GM12878 (cell line): ENCODE results near the gene RNF44. TPM values are rescaled to one million over a fixed set of nuclear protein-coding genes. Genes with fewer than 3 reads are reported as not detected.
A peak's percentile ranks its signal among the peaks of the same experiment; 100 is the strongest.

Experiments
- ATAC-seq: fragments of 200-7000 bp; cut with Tn5 transposase; 3 replicates; pipeline ENCODE4 v1.9.1; 2020; ENCODE audit warnings: mild to moderate bottlenecking, moderate library complexity
- BruUV-seq: library from RNA; stranded (reverse); fragments of 400-500 nt; replicated peaks from 2 replicates; lab custom pipeline; 2021; lab: Mats Ljungman, UMichigan
- CTCF ChIA-PET: fragments of 300-600 bp; sonication (Branson Sonifier 250); formaldehyde crosslinking; extraction: SDS; loops from one replicate; lab custom pipeline; 2021; ENCODE audit warnings: inconsistent platforms; lab: Yijun Ruan, JAX
- POLR2A ChIA-PET: fragments of 350-600 bp; formaldehyde crosslinking; extraction: SDS; loops from one replicate; lab custom pipeline; 2021; ENCODE audit warnings: inconsistent platforms; lab: Charles Lee
- RAD21 ChIA-PET: fragments of 300-600 bp; sonication (Branson Sonifier 250); formaldehyde crosslinking; loops from one replicate; lab custom pipeline; 2023; ENCODE audit warnings: antibody characterized with exemption; ENCODE audit not compliant: unreplicated experiment; lab: Charles Lee
- SMC1A ChIA-PET: fragments of 300-600 bp; sonication (Branson Sonifier 250); formaldehyde crosslinking; loops from one replicate; lab custom pipeline; 2023; ENCODE audit not compliant: unreplicated experiment, uncharacterized antibody; lab: Charles Lee
- DNase-seq: peaks from one replicate; pipeline ENCODE4 v3.0.0-alpha.2; 2011; ENCODE audit warnings: low read depth, low spot score
- FAIRE-seq: peaks from 3 replicates; lab custom pipeline; 2011; peaks lifted over from hg19 to GRCh38; lab: Jason Lieb, UNC
- H2AFZ ChIP-seq: 2 replicates; pipeline ENCODE4 v1.6.0; 2011; ENCODE audit warnings: low read depth, low read length, control low read depth; ENCODE audit not compliant: control insufficient read depth
- H3K27ac ChIP-seq: 2 replicates; pipeline ENCODE4 v1.5.1; 2011; ENCODE audit warnings: control low read depth; ENCODE audit not compliant: control insufficient read depth, insufficient read depth
- H3K27me3 ChIP-seq, 2 experiments: replicated peaks in 1 of 2; 2 replicates each; pipeline versions ENCODE4 v1.6.0 to v1.6.1; 2011; ENCODE audit warnings: low read length in 1 of 2; ENCODE audit not compliant: control insufficient read depth in 2 of 2, insufficient read depth in 2 of 2
- H3K36me3 ChIP-seq, 2 experiments: 2 replicates each; pipeline ENCODE4 v1.5.1; 2011; ENCODE audit warnings: low read length in 1 of 2; ENCODE audit not compliant: control insufficient read depth in 2 of 2, insufficient read depth in 2 of 2
- H3K4me1 ChIP-seq: 2 replicates; pipeline ENCODE4 v1.6.1; 2011; ENCODE audit warnings: mild to moderate bottlenecking, low read length, moderate library complexity, mixed read lengths; ENCODE audit not compliant: control insufficient read depth, insufficient read depth
- H3K4me2 ChIP-seq: 2 replicates; pipeline ENCODE4 v1.6.0; 2011; ENCODE audit warnings: control low read depth; ENCODE audit not compliant: control insufficient read depth, insufficient read depth
- H3K4me3 ChIP-seq: fragments of 200-600 bp; sonication (generic); 2 replicates; pipeline ENCODE4 v1.5.1; 2016
- H3K79me2 ChIP-seq: 2 replicates; pipeline ENCODE4 v1.6.0; 2011; ENCODE audit warnings: low read length; ENCODE audit not compliant: control insufficient read depth, insufficient read depth
- H3K9ac ChIP-seq: 2 replicates; pipeline ENCODE4 v1.8.0; 2011; ENCODE audit warnings: low read length, control low read depth, mixed read lengths; ENCODE audit not compliant: control insufficient read depth, insufficient read depth
- H3K9me3 ChIP-seq: replicated peaks from 3 replicates; pipeline ENCODE4 v1.5.1; 2011; ENCODE audit warnings: mild to moderate bottlenecking, low read length; ENCODE audit not compliant: control insufficient read depth, insufficient read depth
- H4K20me1 ChIP-seq: 2 replicates; pipeline ENCODE4 v1.6.0; 2011; ENCODE audit not compliant: control insufficient read depth, insufficient read depth
- BHLHE40 ChIP-seq, 2 experiments: fragments of 450-650 bp in 1 of 2; IDR thresholded peaks; 2 replicates each; pipeline ENCODE4 v1.6.1; 2011 to 2017; ENCODE audit warnings: low read depth in 2 of 2, borderline replicate concordance in 1 of 2, improper control_type of control experiment in 1 of 2, low read length in 1 of 2, mild to moderate bottlenecking in 1 of 2
- CBFB ChIP-seq: IDR thresholded peaks from 2 replicates; pipeline ENCODE4 v1.6.1; 2016; ENCODE audit warnings: antibody characterized with exemption, low read depth
- POLR2A ChIP-seq: IDR thresholded peaks from 2 replicates; pipeline ENCODE4 v1.6.1; 2011; ENCODE audit warnings: low read depth, mild to moderate bottlenecking, low read length
- SRF ChIP-seq, 2 experiments: IDR thresholded peaks; 2 replicates each; pipeline ENCODE4 v1.6.1; 2011; ENCODE audit warnings: low read depth in 2 of 2, low read length in 2 of 2, mild to moderate bottlenecking in 1 of 2, moderate library complexity in 1 of 2
- ZNF622 ChIP-seq: fragments of 450-650 bp; IDR thresholded peaks from 2 replicates; pipeline ENCODE4 v1.6.1; 2017; ENCODE audit warnings: mild to moderate bottlenecking, inconsistent platforms
- WGBS: methylation state at CpG from one replicate; pipeline ENCODE4 v1.1.6; 2016; ENCODE audit warnings: low lambda C conversion rate; ENCODE audit not compliant: insufficient replicate concordance, insufficient coverage; ENCODE audit errors: missing lambda C conversion rate; 5-methylcytosine and 5-hydroxymethylcytosine counted together
- in situ Hi-C: fragments of 300-500 bp; cut with MboI; formaldehyde crosslinking; loops from 9 replicates; pipeline ENCODE4 v1.14.3; 2018; ENCODE audit warnings: mixed read lengths
- intact Hi-C: fragments of 100-400 bp; cut with micrococcal nuclease; formaldehyde crosslinking; loops from one replicate; pipeline ENCODE4 v1.14.2; 2022; ENCODE audit not compliant: unreplicated experiment
- polyA plus RNA-seq, 11 experiments: library from polyadenylated mRNA; depleted of rRNA in 4 of 11; unstranded in 6 of 11; stranded (reverse) in 5 of 11; fragments of >200 nt; fragmentation: Nextera tagmentation in 4 of 11; fragmentation: Illumina TruSeq in 1 of 11; extraction: Ambion mirVana in 4 of 11; extraction: Trizol in 1 of 11; gene quantifications; 1 replicate in 1 of 11; 2 replicates in 10 of 11; pipeline versions ENCODE4 v1.2.1 to v1.2.3, GENCODE V29; 2011 to 2016; ENCODE audit warnings: inconsistent platforms in 2 of 11, missing spikeins in 2 of 11, low read depth in 1 of 11
- total RNA-seq, 4 experiments: library from RNA; depleted of rRNA in 3 of 4; stranded (reverse); fragments of >200 nt in 3 of 4; fragmentation: Illumina TruSeq in 1 of 4; extraction: Trizol in 1 of 4; gene quantifications; 2 replicates each; pipeline versions ENCODE4 v1.2.1 to v1.2.3, GENCODE V29; 2013 to 2021

The RNF44 gene
- total and polyA plus RNA-seq, 10 of the 15 experiments (the other 5 are each of a cell fraction or from before 2014, with no cell fraction given), result 1.7 to 51.9 (median 7.9) TPM

DNA sequence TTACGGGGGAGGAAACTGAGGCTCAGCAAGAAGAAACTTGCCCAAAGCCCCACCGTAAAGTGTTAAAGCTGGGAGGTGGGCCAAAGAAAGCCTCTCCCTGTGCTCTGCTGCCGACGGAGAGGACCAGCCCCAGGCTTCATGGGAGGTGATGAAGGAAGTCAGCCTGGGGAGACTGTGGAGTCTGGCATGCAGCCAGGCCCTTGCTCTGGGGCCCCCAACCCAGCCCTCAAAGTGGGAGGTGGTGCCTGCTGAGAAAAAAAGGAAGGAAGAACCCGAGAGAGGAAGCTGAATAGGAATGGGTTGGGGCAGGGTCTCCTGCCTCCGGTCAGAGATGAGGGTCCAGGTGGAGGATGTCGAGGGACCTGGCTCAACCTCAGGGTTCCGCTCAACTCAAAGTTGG lies 3.8 kb downstream of the RNF44 start:
- ChIA-PET CTCF (interaction anchor here (0.6 to 3.2 kb wide), 9 partner anchors 10 to 832 kb away, joined by 3 to 19 read pairs (median 3); partner anchors contain the start of genes CLTB, FAF2 and TSPAN17), SMC1A (interaction anchor here (1.0 to 1.7 kb wide), 2 partner anchors 9 to 10 kb away, joined by 4 to 7 read pairs; no protein-coding TSS in a partner anchor), RAD21 (interaction anchor here (0.8 to 2.6 kb wide), 2 partner anchors 10 to 86 kb away, joined by 3 to 6 read pairs; partner anchors contain the start of gene FAF2)
- no TSS peak for BruUV-seq
- FAIRE-seq, result no peak
- Histone ChIP-seq H3K9ac (peak overlapping the region; percentile 99), H3K27me3 (no peaks in the 10 kb centered on the region), H2AFZ (no peak overlapping the region), H3K4me1 (peaks cover 50% of the 10 kb centered on the region), H3K79me2 (peaks cover 54% of the 10 kb centered on the region), H3K27ac (peak overlapping the region; percentile 95)
- intact Hi-C loops, result loop anchor here (10.0 kb wide), 2 partner anchors 149 to 1581 kb away; partner anchors contain the start of genes HIGD2A, N4BP3 and NOP16
- no peak for ATAC-seq
- no peak for DNase-seq
- in situ Hi-C loops, result no loop called here
- WGBS, result 42% methylated on average over 8 of the region's 8 CpGs
- TF ChIP-seq ZNF622 (no peak), CBFB (no peak), SRF (IDR thresholded peaks at IDR 0.05; ENCODE audit: low read depth in 2 of 2, low read length in 2 of 2) (no peak)
- TF ChIP-seq, all 136 proteins: peak for 0
- Histone ChIP-seq H4K20me1 (no peaks in the 10 kb centered on the region; the same call in 1 of the 2 replicates), H3K36me3 (peaks cover 12 to 32% of the 10 kb centered on the region in 2 experiments), H3K4me2 (peak overlapping the region; percentile 76), H3K4me3 (peak overlapping the region; percentile 99), H3K9me3 (no peaks in the 10 kb centered on the region)
- POLR2A ChIA-PET, result interaction anchor here (0.8 to 3.3 kb wide), 2 partner anchors 9 to 117 kb away, joined by 3 to 9 read pairs; partner anchors contain the start of gene CLTB

DNA sequence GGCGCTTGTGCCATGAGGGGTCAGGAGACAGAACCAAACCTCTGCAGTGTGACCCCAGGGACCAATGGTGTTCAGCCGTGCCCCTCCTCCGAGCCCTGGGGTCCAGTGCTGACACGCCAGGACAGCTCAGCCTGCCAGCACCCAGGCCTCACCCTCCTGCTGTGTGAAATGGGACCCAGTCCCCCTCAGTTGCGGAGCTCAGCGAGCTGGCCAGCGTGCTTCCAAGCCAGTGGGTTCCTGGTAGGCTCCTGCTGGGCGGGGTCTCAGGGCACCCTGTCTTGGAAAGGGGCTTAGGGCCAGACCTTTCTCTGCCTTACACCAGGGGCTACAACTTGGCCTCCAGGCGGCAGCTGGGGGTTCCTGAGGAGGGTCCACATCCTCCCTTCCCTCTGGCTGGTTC lies 4.4 kb downstream of the RNF44 start:
- H4K20me1 ChIP-seq, result no peaks in the 10 kb centered on the region; the same call in 1 of the 2 replicates
- POLR2A ChIA-PET, result interaction anchor here (0.6 kb wide), 1 partner anchor 127 kb away, joined by 4 read pairs; no protein-coding TSS in a partner anchor
- TF ChIP-seq BHLHE40 (IDR thresholded peaks at IDR 0.05; ENCODE audit: borderline replicate concordance in 1 of 2, low read depth in 2 of 2, low read length in 1 of 2), result no peak
- TF ChIP-seq POLR2A, result 0 out of 2 replicates have a peak, but pooled peaks have one; percentile 16
- BruUV-seq, result no TSS peak
- H3K9me3 ChIP-seq, result no peaks in the 10 kb centered on the region
- in situ Hi-C loops, result no loop called here
- no peak overlapping the region for H2AFZ ChIP-seq
- H3K4me2 ChIP-seq, result peak overlapping the region; percentile 76
- peaks cover 47% of the 10 kb centered on the region for H3K4me1 ChIP-seq
- peaks cover 14 to 36% of the 10 kb centered on the region in 2 experiments for H3K36me3 ChIP-seq
- WGBS, result 88% methylated on average over 7 of the region's 9 CpGs
- ATAC-seq (no peak), DNase-seq (no peak), FAIRE-seq (no peak)
- CTCF ChIA-PET, result interaction anchor here (1.5 to 2.8 kb wide), 2 partner anchors 11 kb away, joined by 4 to 12 read pairs; no protein-coding TSS in a partner anchor
- peak overlapping the region; percentile 99; the same call in 1 of the 2 replicates for H3K4me3 ChIP-seq
- no peaks in the 10 kb centered on the region for H3K27me3 ChIP-seq
- H3K79me2 ChIP-seq, result peaks cover 54% of the 10 kb centered on the region
- intact Hi-C loops, result loop anchor here (10.0 kb wide), 2 partner anchors 148 to 1582 kb away; partner anchors contain the start of genes HIGD2A, N4BP3 and NOP16
- H3K9ac ChIP-seq, result peak overlapping the region; percentile 99
- SMC1A ChIA-PET, result interaction anchor here (1.0 kb wide), 1 partner anchor 10 kb away, joined by 4 read pairs; no protein-coding TSS in a partner anchor
- H3K27ac ChIP-seq, result peak overlapping the region; percentile 95
- RAD21 ChIA-PET, result no interaction called here
